Measurements from ENCODE around the gene NEK10. TPM values are rescaled to one million over a fixed set of nuclear protein-coding genes. Genes with fewer than 3 reads are reported as not detected.

Gene NEK10
- total RNA-seq, 1 donor from 2014 or later: 9.4 TPM

GRCh38 chr3:27200721-27201489 is 168.3 kb downstream of the NEK10 start:
- no peaks in the 10 kb centered on the region for H3K36me3 ChIP-seq
- no peak overlapping the region for H3K4me3 ChIP-seq
- no peaks in the 10 kb centered on the region for H3K4me1 ChIP-seq
- ATAC-seq: no peak
- no peak overlapping the region for H3K27ac ChIP-seq
- no peak for DNase-seq
- H3K9me3 ChIP-seq: no peaks in the 10 kb centered on the region
- no peaks in the 10 kb centered on the region for H3K27me3 ChIP-seq (ENCODE audit: low read depth)
- TF ChIP-seq, protein P1, sequence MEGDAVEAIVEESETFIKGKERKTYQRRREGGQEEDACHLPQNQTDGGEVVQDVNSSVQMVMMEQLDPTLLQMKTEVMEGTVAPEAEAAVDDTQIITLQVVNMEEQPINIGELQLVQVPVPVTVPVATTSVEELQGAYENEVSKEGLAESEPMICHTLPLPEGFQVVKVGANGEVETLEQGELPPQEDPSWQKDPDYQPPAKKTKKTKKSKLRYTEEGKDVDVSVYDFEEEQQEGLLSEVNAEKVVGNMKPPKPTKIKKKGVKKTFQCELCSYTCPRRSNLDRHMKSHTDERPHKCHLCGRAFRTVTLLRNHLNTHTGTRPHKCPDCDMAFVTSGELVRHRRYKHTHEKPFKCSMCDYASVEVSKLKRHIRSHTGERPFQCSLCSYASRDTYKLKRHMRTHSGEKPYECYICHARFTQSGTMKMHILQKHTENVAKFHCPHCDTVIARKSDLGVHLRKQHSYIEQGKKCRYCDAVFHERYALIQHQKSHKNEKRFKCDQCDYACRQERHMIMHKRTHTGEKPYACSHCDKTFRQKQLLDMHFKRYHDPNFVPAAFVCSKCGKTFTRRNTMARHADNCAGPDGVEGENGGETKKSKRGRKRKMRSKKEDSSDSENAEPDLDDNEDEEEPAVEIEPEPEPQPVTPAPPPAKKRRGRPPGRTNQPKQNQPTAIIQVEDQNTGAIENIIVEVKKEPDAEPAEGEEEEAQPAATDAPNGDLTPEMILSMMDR (IDR thresholded peaks at IDR 0.05): no peak
- intact Hi-C loops (cut with DNase I): no loop called here

- Histone ChIP-seq H3K27me3 (ENCODE audit: low read depth) (no peaks in the 10 kb centered on the region), H3K4me3 (no peak overlapping the region), H3K9me3 (no peaks in the 10 kb centered on the region), H3K36me3 (no peaks in the 10 kb centered on the region), H3K4me1 (no peaks in the 10 kb centered on the region), H3K27ac (no peak overlapping the region)
- intact Hi-C loops (cut with DNase I): no loop called here
- DNase-seq (no peak), ATAC-seq (no peak)
- TF ChIP-seq, protein P1 (IDR thresholded peaks at IDR 0.05): no peak
Observed at GRCh38 chr3:27194861-27195483, 174.2 kb downstream of the NEK10 start.

DNA sequence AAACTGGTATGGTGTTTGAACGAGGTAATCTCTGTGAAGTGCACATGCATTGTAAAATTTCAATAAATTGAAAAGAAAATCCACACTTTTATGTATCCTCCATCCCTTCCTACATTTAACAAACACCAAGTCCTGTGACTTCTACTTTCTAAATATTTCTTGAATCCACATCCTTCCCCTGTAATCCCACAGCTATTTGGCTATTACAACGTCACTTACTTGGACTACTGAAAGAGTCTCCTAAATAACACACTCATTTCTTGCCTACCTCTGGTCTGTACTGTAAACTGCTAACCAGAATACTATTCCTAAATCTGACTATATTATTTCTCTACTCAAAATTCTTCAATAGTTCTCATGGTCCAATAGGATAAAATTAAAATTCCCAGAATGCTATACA is 176.1 kb downstream of the NEK10 start:
- H3K36me3 ChIP-seq: no peaks in the 10 kb centered on the region
- intact Hi-C loops (cut with DNase I): no loop called here
- no peaks in the 10 kb centered on the region for H3K27me3 ChIP-seq (ENCODE audit: low read depth)
- no peak overlapping the region for H3K4me3 ChIP-seq
- H3K9me3 ChIP-seq: no peaks in the 10 kb centered on the region
- DNase-seq: no peak
- TF ChIP-seq, protein P1 (IDR thresholded peaks at IDR 0.05): no peak
- ATAC-seq: no peak
- H3K4me1 ChIP-seq: no peaks in the 10 kb centered on the region
- no peak overlapping the region for H3K27ac ChIP-seq

DNA sequence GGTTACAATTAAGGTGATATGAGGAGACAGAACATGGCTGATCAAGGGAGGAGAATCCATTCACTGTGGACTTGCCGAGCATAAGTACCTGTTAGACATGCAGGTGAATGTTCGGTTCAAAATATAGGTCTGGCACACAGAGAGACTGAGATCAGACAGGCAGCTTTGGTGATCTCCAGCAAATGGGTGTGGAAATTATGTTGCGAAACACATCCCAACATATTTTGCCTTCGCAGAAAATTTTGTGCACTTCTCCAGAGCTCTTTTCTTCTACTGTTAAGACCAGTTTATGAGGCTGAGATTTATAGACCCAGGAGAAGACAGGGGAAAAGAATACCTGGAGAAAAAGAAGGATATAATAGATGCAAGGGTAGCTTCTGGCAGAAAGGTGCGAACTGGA is 183.2 kb downstream of the NEK10 start:
- TF ChIP-seq, protein P1 (IDR thresholded peaks at IDR 0.05): no peak
- ATAC-seq (no peak), DNase-seq (no peak)
- H3K27ac ChIP-seq: no peak overlapping the region
- H3K4me3 ChIP-seq: no peak overlapping the region
- intact Hi-C loops (cut with DNase I): no loop called here
- H3K9me3 ChIP-seq: no peaks in the 10 kb centered on the region
- no peaks in the 10 kb centered on the region for H3K36me3 ChIP-seq
- H3K4me1 ChIP-seq: no peaks in the 10 kb centered on the region
- no peaks in the 10 kb centered on the region for H3K27me3 ChIP-seq (ENCODE audit: low read depth)

DNA sequence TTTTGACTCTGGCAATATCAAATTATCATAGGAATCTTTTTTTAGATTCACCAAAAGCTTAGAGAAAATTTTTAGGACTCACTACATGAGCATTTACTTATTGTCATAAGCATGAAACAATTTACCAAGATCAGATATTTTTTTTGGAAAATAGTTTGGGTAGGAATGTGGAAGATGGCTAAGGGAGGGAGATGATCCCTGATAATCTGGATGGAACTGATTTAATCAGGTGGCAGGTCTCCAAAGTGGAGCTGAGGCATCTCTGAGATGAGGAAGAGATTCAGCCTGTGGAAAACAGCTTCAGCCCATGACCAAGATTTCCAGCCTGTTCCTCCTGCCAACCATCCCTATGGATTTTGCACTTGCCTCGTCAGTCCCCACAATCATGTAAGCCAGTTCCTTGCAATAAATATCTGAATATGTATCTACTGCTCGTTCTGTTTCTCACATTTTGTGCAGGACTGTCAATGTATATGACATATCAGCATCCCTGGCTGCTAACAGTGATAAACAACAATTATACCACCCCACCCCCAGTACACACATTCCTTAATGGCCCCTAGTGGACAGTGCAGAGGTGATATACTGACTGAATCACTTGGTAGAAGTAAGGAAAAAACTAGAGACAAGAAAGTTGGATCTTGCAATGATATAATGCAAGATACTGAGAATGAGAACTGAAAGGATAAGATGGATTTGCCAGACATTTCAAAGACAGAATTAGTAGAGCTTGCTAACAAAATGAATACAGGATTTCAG is 183.8 kb downstream of the NEK10 start:
- Histone ChIP-seq H3K4me3 (no peak overlapping the region), H3K9me3 (no peaks in the 10 kb centered on the region), H3K36me3 (no peaks in the 10 kb centered on the region), H3K27ac (no peak overlapping the region), H3K4me1 (no peaks in the 10 kb centered on the region), H3K27me3 (ENCODE audit: low read depth) (no peaks in the 10 kb centered on the region)
- TF ChIP-seq, protein P1 (IDR thresholded peaks at IDR 0.05): no peak
- intact Hi-C loops (cut with DNase I): no loop called here
- DNase-seq (no peak), ATAC-seq (no peak)

All from lower lobe of right lung (tissue), 2 donors.